Astrocyte of the cerebellum (primary cell): ENCODE data around the gene PHF21A.
"Not testable (repeated sequence)": the region's sequence is repeated elsewhere in the genome, so short reads cannot be mapped to it uniquely, and the experiment has no call there.

Experiments used
- DNase-seq: peaks from one replicate; pipeline ENCODE4 v3.0.0-alpha.2; 2011; ENCODE audit warnings: low read depth
- H3K4me3 ChIP-seq: 2 replicates; pipeline ENCODE4 v1.5.1; 2011; ENCODE audit warnings: mild to moderate bottlenecking, low read depth, low read length, moderate library complexity
- in situ Hi-C: cut with HindIII; loops from 2 replicates; pipeline ENCODE4 v1.10.0; 2017; ENCODE audit warnings: low sequenced_read_pairs
- TF ChIP-seq, protein P1 (sequence below): IDR thresholded peaks from 2 replicates; pipeline ENCODE4 v1.5.1; 2012; ENCODE audit warnings: low read length, low read depth, moderate library complexity, mild to moderate bottlenecking; ENCODE audit errors: missing control alignments

Gene PHF21A

DNA sequence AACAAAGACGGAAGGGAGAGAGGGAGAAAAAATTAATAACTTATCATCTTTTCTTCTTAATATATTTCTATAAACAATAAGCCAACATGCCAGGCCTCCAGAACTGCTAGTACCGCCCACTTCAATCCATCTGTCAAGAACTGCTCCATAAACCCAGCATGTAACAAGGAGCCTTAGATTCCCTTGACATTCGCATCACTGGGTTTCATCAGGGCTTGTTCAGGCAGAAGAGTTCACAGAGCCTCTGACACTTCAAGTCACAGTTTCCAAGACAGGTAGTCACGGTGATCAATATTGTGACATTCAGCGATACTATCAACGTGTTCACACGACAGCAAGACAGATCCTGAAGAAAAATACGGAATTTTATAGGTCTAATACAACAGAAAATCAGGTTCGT is 137.1 kb downstream of the PHF21A start:
- no peak overlapping the region for H3K4me3 ChIP-seq
- in situ Hi-C loops, result no loop called here
- no peak for DNase-seq
- TF ChIP-seq, protein P1, sequence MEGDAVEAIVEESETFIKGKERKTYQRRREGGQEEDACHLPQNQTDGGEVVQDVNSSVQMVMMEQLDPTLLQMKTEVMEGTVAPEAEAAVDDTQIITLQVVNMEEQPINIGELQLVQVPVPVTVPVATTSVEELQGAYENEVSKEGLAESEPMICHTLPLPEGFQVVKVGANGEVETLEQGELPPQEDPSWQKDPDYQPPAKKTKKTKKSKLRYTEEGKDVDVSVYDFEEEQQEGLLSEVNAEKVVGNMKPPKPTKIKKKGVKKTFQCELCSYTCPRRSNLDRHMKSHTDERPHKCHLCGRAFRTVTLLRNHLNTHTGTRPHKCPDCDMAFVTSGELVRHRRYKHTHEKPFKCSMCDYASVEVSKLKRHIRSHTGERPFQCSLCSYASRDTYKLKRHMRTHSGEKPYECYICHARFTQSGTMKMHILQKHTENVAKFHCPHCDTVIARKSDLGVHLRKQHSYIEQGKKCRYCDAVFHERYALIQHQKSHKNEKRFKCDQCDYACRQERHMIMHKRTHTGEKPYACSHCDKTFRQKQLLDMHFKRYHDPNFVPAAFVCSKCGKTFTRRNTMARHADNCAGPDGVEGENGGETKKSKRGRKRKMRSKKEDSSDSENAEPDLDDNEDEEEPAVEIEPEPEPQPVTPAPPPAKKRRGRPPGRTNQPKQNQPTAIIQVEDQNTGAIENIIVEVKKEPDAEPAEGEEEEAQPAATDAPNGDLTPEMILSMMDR, result no peak

DNA sequence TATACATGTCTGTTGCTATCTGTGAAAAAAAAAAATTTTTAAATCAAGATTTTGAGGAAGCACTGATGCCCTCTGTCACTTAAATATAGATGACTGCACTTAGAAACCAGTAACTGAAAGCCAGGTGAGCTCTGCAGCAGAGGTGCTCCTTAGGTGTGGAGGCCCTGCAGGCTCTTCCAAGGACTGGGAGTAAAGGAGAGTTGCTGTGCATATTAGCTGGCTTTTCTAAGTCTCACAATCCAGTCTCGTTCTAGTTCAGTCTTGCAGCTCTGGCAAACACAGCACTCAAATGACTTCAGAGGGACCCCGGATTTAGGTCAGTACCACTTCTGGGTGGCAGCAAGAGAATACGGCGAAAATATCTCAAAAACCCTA is 137.8 kb downstream of the PHF21A start:
- TF ChIP-seq, protein P1, result no peak
- in situ Hi-C loops, result no loop called here
- DNase-seq, result no peak
- no peak overlapping the region for H3K4me3 ChIP-seq

DNA sequence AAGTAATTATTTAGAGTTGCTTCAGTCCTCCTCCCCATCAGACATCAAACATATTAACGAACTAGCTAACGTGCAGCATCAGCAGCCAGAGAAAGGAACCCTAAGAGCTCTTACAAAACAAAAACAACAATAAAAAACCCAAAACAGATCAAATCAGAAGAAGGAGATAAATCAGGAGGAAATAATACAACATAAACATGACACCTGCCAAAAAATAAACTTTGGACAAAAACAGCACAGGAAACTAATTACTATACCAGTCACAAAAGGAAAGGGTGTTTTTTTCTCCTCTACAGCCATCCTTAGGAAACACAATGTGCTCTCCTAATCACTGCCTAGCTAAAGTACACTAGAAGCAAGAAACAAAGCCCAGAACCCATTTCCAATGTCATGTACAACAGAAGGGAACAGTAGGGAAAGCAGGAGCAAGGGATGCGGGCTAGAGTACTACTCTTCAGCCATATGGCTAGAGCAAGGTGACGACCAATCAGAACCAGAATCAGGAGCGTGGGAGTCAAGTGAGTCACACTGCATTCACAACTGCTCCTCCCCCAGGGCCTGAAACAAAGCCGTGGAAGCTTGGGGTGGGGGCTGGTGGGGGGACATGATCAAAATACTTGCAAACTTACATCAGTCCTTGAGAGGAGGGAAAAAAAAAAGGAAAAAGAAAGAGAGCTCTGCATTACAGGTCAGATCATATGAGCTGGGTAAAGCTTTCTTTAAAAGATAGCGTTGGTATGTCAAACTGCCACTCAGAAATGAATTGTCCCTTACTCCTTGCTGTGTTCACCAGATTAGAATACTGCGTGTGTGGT is 138.4 kb downstream of the PHF21A start:
- no peak overlapping the region for H3K4me3 ChIP-seq
- TF ChIP-seq, protein P1, result no peak
- in situ Hi-C loops, result no loop called here
- DNase-seq, result peak; percentile 45

DNA sequence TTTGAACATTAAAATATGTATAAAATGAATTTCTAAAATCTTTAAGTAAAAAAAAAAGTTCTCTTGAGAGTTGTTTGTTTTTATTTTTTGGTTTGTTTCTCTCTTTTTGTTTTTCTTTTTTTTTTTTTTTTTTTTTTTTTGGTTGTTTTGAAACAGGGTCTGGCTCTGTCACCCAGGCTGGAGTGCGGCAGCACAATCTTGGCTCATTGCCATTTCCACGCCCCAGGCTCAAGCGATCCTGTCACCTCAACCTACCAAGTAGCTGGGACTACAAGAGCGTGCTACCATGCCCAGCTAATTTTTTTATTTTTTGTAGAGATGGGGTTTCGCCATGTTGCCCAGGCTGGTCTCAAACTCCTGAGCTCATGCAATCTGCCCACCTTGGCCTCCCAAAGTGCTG is 139.4 kb downstream of the PHF21A start:
- H3K4me3 ChIP-seq, DNase-seq, in situ Hi-C loops: not testable (repeated sequence)

DNA sequence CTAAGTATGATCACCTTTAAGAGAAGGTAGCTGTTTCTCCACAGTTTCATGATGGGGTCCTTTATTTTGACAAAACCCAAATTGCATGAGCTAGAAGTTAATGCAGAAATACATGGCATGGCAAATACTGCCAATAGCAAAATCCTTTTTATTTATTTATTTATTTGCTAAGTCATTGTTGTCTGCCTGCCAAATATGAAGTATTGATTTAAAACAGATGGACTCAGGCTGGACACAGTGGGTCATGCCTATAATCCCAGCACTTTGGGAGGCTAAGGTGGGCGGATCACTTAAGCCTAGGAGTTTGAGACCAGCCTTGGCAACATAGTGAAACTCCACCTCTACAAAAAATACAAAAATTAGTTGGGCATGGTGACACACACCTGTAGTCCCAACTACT is 146.4 kb downstream of the PHF21A start:
- DNase-seq, result no peak
- in situ Hi-C loops, result no loop called here
- H3K4me3 ChIP-seq, result no peak overlapping the region
- TF ChIP-seq, protein P1, result no peak

DNA sequence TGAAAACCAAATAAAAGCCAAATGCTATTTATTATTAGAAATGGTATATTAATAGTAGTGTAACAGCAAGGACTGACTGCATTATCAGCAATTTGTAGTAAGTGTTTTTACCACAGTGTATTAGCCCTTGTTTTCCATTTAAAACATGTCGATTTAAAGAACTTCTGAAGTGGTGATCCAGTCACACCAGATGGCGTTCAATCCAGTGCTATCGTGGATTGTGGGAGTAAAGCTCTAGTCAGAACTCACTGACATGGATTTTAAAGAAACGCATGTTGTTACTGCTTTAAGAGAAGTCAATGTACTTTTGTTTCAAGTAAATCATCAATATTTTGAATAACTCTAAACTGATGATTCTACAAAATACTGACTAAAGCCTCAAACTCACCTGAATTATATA is 147.7 kb downstream of the PHF21A start:
- TF ChIP-seq, protein P1, result no peak
- no peak overlapping the region for H3K4me3 ChIP-seq
- DNase-seq, result no peak
- in situ Hi-C loops, result no loop called here

DNA sequence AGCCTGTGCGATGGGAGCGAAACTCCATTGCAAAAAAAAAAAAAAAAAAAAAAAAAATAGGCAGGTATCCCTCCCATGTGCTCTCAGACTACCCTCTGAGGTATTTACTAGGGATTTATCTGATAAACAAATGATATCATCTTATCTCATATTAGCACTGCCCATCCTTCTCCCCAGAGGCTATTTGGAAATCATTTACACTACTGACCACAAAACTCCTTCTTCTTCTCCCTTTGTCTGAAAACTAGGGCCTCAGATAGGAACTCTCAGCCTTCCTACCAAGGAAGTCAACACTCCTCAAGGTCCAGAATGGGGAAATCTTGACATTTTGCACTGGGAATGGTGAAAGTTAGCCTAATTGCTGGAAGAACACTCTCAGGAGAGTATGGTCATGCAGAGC is 152.4 kb downstream of the PHF21A start:
- no peak overlapping the region for H3K4me3 ChIP-seq
- DNase-seq, result no peak
- in situ Hi-C loops, result no loop called here
- TF ChIP-seq, protein P1, result no peak
